Stimulated activated CD8-positive, alpha-beta memory T cell treated with anti-CD3 and anti-CD28 coated beads, Interleukin-7, amount 100 ng/mL, for 4 hours (primary cell): ENCODE results near the gene PCDHGA1.
"Not testable (repeated sequence)": the region's sequence is repeated elsewhere in the genome, so short reads cannot be mapped to it uniquely, and the experiment has no call there.

Source experiments
- DNase-seq, 2 donors: peaks; one replicate each; pipeline ENCODE4 v3.0.0-alpha.2; 2020; ENCODE audit warnings: low read depth in 2 of 2

PCDHGA1 gene

GRCh38 chr5:141346017-141346416 lies 15.7 kb downstream of the PCDHGA1 start:
- DNase-seq = not testable (repeated sequence)

- DNase-seq = no peak
These were observed 19.8 kb downstream of the PCDHGA1 start, which contains the start of gene PCDHGB1 for GRCh38 chr5:141349917-141350619. Gene PCDHGB1, plus strand, starts transcription at chr5:141350099. Its CDS starts 162 bp downstream, at chr5:141350261.

GRCh38 chr5:141351591-141351990 lies 21.3 kb downstream of the PCDHGA1 start:
- DNase-seq = no peak

GRCh38 chr5:141354900-141355469 lies 24.7 kb downstream of the PCDHGA1 start, which contains the start of gene PCDHGA4:
Gene PCDHGA4, plus strand, starts transcription at chr5:141355021. Its CDS starts 87 bp downstream, at chr5:141355108.
- DNase-seq = no peak

- DNase-seq = no peak
These were observed 25.3 kb downstream of the PCDHGA1 start for GRCh38 chr5:141355641-141356040.

- DNase-seq = no peak
These were observed 25.8 kb downstream of the PCDHGA1 start for GRCh38 chr5:141356133-141356532.

GRCh38 chr5:141356950-141357349 lies 26.6 kb downstream of the PCDHGA1 start:
- DNase-seq = no peak

GRCh38 chr5:141359790-141360426 lies 29.6 kb downstream of the PCDHGA1 start, which contains the start of gene PCDHGB2:
Gene PCDHGB2, plus strand, starts transcription at chr5:141359994. Its CDS starts 142 bp downstream, at chr5:141360136.
- no peak for DNase-seq

GRCh38 chr5:141360685-141361084 lies 30.4 kb downstream of the PCDHGA1 start:
- no peak for DNase-seq

GRCh38 chr5:141362719-141363118 lies 32.4 kb downstream of the PCDHGA1 start:
- no peak for DNase-seq

- DNase-seq = no peak
These were observed 33.8 kb downstream of the PCDHGA1 start, which contains the start of gene PCDHGA5 for GRCh38 chr5:141363952-141364660. Gene PCDHGA5, plus strand, starts transcription at chr5:141364162. Its CDS starts 169 bp downstream, at chr5:141364331.

- no peak for DNase-seq
These were observed 35.9 kb downstream of the PCDHGA1 start for GRCh38 chr5:141366016-141366896.

- no peak for DNase-seq
These were observed 39.9 kb downstream of the PCDHGA1 start, which contains the start of gene PCDHGB3 for GRCh38 chr5:141369994-141370848. Gene PCDHGB3, plus strand, starts transcription at chr5:141370242. Its CDS starts 153 bp downstream, at chr5:141370395.

GRCh38 chr5:141371572-141372475 lies 41.5 kb downstream of the PCDHGA1 start:
- DNase-seq = no peak

GRCh38 chr5:141373673-141374317 lies 43.5 kb downstream of the PCDHGA1 start, which contains the start of gene PCDHGA6:
Gene PCDHGA6, plus strand, starts transcription at chr5:141373891. Its CDS starts 193 bp downstream, at chr5:141374084.
- DNase-seq = no peak

- no peak for DNase-seq
These were observed 44.3 kb downstream of the PCDHGA1 start for GRCh38 chr5:141374627-141375026.

GRCh38 chr5:141375444-141376155 lies 45.3 kb downstream of the PCDHGA1 start:
- not testable (repeated sequence) for DNase-seq
